GM18526 (cell line): ENCODE results near the gene C10orf71.

ENCODE experiments used
- POLR2A ChIP-seq: IDR thresholded peaks from 3 replicates; pipeline ENCODE4 v1.6.1; 2011; ENCODE audit not compliant: insufficient read length; ENCODE audit errors: extremely low read depth

C10orf71 gene

DNA sequence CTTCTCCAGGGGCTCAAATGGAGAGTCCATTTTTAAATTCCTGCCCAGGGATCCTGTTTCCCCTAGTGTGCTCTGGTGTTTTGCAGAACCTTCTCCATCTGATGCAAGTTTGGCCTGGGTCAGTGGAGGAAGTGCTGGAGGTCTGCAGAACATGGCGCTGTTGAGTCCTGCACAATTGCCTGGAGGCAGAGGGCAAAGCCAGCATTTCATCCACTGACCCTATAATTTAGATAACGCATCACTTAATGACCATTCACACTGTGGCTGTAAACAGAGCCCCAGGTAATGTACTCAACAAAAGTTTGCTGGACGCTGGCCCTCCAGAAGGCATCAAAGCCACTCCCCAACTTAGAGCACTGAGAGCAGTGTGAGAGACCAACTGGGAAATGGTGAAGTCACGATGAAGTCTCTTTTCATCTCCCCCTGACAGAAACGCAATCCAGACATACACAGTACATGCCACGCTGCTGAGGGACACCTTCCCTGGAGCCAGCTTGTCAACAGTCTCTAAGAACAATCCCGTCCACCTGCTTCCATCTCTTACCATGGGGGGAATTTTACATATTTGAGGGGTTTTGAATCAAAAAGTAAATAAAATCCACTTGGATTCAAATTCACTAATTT lies 13.4 kb downstream of the C10orf71 start:
- no peak for TF ChIP-seq POLR2A

DNA sequence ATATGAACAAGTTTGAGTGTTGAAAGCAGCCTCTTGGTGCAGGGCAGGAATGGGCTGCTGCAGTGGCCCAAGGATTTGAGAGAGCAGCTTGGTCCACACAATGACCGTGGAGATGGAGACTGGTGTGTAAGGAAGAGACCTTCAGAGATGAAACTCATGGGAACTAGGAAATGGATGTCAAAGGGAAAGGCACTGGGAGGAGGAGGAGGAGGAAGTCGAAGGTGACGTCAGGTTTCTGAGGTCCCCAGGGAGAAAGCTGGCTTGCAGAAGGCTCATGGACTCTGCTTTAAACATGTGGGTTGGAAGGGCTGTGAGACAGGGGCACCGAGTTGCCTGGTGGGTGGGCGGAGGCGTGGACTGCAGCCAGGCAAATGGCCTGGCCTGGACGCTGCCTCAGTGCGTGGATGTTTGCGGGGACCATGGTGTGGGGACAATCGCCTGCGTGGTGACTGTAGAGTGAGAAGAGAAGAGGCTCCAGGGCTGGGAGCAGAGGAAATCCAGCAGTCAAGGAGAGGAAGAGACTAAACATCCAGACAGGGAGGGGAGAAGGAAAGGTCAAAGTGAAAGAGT lies 14.6 kb downstream of the C10orf71 start:
- no peak for TF ChIP-seq POLR2A

DNA sequence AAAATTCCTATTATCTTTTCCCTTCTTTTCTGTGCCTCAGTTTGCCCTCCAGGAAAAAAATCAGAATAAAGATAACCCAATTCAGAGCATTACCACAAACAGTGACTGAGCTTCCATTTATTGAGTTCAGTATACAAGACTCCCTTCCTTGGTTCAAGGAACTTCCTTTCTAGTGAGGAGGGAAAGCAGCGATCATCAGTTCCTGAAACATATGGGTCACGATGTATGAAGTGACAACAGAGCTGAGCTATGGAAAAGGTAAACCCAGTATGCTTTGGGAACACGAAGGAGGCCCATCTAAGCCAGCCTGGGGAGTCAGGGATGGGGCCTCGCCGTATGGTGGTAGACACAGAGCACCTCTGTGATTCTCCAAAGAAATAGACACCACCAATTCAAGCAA lies 15.8 kb downstream of the C10orf71 start:
- TF ChIP-seq POLR2A = no peak

DNA sequence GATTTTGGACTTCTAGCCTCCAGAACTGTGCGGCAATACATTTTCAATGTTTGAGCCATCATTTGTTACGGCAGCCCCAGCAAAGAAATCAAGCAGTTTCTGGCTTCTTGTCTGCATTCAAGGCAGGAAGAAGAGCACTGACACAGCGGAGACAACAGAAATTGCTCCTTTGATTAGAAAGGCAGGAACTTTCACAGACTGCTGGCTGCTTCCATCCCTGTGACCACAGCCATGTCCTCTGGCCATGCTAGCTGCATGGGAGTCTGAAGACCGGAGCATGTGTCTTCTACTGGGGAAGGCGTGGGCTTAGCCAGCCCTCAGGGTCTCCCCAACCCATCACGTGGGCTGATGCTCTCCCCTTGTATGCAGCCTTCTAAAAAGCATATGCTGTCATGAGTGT lies 19.1 kb downstream of the C10orf71 start:
- no peak for TF ChIP-seq POLR2A

DNA sequence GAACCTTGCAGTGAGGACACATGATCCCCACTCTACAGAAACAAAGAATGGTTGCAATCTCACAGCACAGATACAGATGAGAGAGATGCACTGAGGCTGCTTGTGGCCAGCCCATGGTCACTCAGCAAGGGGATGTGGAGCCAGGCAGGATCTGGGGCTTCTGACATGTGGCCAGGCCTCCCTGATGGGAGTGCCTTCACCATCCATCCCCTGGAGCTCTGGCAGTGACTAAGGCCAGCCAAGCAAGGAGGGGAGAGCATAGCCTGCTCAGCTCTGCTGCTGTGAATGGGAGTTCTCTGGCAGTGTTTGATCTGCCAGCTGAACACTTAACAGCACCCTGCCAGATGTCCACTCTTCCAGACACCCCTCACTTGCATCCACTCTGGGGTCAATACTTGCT lies 19.8 kb downstream of the C10orf71 start:
- TF ChIP-seq POLR2A = no peak

DNA sequence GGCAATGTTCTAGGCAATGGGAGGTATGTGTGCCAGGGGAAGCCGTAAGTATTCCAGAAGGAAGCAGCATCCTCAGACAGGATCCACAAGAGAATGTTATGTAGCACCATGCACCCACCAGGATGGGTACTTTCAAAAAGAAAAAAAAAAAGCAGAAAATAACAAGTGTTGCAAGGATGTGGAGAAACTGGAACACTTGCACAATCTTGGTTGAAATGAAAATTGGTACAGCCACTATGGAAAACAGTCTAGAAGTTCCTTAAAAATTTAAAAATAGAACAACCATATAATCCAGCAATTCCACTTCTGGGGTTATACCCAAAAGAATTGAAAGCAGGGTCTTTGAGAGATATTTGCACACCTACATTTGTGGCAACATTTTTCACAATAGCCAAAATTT lies 20.2 kb downstream of the C10orf71 start:
- no peak for TF ChIP-seq POLR2A

DNA sequence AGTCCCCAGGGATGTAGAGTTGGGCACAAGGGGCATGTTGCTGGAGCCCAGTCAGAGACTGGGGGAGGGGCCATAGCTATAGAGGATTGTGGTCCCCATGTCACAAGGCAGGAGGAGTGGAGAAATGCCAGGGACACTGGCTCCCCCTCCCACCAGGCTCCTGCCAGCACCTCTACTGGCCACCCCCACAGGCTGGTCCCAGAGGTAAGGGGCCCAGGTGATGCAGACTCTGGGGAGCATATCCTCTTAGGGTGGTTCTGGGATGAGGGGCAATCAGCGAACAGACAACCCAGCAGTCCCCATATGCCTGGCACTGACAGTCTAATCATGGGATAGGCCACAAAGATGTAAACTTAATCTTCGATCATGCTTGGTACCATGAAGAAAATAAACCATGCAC lies 21.2 kb downstream of the C10orf71 start:
- no peak for TF ChIP-seq POLR2A

DNA sequence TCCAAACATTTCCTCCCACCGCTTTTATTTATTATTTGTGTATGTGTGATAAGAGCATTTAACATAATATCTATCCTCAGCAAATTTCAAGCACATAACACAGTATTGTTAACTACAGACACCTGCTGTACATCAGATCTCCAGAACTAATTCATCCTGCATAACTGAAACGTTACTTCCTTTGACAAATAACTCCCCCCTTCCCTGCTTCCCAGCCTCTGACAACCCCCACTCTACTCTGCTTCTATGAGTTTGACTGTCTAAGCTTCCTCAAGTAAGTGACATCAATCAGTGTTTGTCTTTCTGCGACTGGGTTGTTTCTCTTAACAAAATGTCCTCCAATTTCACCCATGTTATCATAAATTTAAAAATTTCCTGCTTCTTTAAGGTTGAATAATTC lies 22.1 kb downstream of the C10orf71 start:
- TF ChIP-seq POLR2A = no peak

DNA sequence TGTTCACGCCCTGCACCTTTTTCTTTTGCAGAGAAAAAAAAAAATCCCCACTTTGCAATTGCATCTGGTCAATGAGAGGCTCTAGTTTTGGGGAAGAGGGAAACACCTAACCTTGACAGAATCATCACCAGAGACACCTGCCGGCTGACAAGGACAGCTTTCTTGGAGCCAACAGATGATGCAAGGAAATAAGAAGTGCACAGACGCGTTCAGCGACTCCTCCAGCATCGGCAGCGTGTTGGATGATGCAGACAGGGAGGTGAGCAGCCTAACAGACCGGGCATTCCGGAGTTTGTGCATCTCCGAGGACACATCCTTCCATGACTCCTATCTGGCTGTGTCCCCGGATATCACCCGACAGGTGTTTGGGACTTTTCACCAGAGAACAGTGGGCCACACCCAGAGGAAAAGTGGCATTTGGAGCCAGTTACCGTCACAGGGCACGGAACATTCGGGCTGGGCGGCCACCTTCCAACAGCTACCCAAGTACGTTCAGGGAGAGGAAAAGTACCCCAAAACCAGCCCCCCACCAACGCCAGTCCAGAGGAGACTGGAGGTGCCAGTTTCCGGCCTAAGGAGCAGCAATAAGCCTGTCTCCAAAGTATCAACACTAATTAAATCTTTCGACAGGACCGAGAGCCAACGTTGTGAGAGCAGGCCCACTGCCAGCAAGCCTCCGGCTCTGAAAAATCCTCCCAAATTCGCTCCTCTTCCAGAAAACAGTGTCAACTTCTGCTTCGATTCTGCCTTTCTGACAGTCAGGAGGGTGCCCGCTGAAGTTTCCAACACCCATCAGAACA lies 23.6 kb downstream of the C10orf71 start:
- no peak for TF ChIP-seq POLR2A

DNA sequence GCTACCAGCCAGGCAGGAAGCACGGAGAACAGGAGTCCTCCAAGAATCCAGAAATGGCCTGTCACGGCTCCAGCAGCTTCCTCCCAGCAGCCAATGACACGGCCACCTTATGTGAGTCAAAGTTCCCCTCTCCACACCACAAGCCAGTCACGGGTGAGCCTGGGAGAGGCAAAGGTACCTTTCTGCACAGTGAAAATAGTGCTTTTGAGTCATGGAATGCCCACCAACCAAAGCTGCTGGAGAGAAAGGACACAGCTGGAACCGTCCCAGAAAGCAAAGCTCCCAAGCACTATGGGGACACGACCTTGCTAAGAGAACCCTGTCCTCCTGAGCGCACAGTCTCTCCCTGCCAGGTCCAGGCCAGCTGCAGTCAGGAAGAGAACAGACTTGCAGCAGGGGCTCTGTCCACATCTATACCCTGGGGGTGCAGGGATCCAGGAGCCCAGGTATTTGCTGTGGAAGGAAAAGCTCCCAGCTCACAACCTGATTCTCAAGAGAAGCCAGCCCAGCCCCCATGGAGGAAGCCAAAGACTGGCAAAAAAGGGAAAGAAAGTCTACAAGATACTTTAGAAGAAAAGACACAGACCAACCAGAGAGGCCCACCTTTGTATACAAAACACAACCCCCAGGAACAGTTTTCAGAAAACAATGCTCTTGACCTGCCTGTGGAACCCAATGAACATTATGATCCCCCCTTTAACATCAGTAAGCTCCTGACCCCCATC lies 24.4 kb downstream of the C10orf71 start:
- no peak for TF ChIP-seq POLR2A

DNA sequence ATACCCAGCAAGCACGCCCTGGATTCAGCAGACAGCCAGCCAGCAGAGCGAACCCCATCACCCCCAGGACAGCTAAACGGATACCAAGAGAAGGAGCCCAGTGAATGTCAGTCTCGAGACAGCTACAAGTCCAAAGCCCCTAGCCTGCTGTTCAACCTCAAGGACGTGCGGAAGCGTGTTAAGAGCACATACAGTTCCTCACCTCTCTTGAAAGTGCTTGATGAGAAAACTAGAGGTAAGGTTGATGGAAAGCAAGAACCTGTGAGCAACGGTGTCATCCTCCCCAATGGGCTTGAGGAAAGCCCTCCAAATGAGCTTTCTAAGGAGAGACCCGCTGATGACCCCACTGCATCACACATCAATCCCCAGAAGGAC lies 24.9 kb downstream of the C10orf71 start:
- TF ChIP-seq POLR2A = no peak

DNA sequence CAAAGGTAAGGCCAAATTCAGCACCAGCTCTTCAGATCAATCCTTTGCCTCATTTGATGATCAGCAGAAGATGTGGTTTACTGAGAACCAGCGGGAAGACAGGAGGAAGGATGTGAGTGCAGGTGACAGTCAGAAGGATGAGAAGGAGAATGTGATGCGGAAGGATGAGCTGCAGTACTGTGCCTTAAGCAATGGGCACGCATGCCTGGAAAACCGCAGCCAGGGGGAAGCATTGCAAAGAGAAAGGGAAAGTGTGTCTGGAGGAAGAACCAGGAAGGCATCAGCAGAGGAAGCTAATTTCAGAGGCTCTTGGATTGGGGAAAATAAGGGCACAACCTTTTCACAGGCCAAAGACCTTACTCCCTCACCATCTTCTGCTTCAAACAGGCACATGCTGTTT lies 25.7 kb downstream of the C10orf71 start:
- TF ChIP-seq POLR2A = no peak

DNA sequence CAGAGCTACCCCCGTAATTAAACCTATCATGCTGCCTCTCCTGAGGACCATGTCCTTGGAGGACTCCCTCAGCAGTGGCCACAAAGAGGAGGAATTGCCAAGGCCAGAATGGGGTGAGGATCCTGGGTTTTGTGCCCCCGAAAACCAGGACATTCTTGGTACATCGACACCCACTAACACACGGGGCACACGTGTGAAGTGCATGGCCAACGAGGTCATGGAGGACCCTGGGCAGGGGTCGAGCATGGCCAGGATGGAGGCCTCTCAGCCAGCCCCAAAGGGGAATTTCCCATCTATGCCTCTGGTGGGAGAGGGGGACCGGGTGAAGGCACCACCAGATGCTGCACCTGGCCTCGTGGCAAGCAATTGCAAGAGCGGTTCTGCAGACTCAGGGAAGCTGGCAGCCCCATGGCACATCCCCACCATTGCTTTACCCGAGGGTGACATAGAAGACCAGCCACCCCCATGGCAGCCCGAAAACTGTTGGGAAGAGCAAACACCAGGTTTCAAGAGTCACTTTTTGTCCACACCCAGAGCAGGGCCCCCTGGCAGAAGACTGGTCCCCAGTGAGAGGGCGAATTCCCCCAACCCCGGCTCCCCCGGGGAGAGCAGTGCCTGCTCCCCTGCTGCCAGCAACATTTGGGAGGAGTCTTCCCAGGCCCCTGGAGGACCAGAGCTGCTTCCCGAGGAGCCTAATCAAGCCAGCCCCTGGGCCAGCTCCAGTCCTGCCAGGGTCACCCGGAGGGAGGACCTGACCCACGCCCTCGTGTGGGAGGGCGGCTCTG lies 26.4 kb downstream of the C10orf71 start:
- TF ChIP-seq POLR2A = no peak

DNA sequence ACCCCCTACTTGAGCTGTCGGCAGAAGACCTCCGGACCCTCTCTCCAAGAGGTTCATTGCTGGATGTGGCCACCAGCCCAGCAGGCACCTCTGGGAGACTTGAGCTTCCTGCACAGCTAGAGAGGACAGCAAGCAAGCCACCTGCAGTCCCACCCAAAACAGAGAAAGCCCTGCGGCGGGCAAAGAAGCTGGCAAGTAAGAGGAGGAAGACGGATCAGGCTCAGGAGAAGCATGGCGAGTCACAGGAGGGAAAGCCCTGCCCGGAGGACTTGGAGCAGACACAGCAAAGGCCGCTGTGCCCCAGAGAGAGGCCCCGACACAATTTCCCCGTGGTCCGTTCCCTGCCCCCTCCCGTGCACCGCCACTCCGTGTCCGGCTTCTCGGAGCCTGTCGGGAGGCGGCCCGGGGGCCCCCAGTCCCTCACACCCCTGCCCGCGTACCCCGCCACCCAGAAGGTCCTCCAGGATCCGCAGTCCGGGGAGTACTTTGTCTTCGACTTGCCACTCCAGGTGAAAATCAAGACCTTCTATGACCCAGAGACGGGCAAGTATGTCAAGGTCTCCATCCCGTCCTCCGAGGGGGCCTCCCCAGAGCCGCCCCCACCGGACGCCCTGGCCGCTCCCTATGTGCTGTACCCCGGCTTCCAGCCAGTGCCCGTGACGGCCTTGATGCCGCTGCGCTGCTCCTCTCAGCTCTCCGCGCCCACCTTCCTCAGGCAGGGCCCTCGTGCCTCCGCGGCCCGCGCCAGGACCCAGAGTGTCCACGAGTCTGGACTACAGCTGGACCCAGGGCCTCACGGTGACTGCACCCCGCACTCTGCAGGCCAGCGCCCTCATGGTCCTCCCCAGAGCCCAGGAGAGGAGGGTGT lies 27.2 kb downstream of the C10orf71 start:
- TF ChIP-seq POLR2A = no peak
